ENCODE results near the gene SZRD1.
A peak's percentile ranks its signal among the peaks of the same experiment; 100 is the strongest.

Gene SZRD1

DNA sequence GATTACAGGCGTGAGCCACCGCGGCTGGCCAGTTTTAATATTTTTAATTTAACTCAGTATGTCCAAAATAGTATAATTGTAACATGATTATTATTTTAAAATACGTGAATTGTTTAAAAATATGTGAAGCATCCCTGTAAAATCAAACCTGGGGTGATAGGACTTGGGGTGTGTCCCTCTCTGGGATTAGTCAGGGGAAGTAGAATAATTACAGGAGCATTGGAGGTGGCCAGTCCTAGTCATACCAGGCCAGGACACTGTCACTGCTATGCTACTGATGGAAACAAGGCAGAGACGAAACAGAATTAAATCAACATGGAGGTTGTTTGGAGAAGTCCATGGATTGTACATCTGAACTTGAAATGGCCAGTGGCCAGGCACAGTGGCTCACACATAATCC, 16.8 kb downstream of the SZRD1 start:
- H3K27ac ChIP-seq (ENCODE audit: low read length) = no peak overlapping the region
- H3K36me3 ChIP-seq (replicated peaks; ENCODE audit: low read depth, low read length) = peaks cover 5% of the 10 kb centered on the region
- H3K9ac ChIP-seq (ENCODE audit: low read length) = no peak overlapping the region
- H3K9me3 ChIP-seq (ENCODE audit: insufficient read depth, low read length) = no peaks in the 10 kb centered on the region
- H3K4me1 ChIP-seq (ENCODE audit: low read length) = peaks cover 40% of the 10 kb centered on the region
- no peak overlapping the region for H3K4me3 ChIP-seq (ENCODE audit: low read length)
- H3K4me2 ChIP-seq (ENCODE audit: low read length) = no peak overlapping the region
- H3K79me2 ChIP-seq (ENCODE audit: low read length) = peaks cover 93% of the 10 kb centered on the region
- peaks cover 30% of the 10 kb centered on the region for H4K20me1 ChIP-seq (ENCODE audit: insufficient read depth, low read length)
- no peaks in the 10 kb centered on the region for H3K27me3 ChIP-seq (ENCODE audit: low read depth, low read length)
- TF ChIP-seq, protein P1, sequence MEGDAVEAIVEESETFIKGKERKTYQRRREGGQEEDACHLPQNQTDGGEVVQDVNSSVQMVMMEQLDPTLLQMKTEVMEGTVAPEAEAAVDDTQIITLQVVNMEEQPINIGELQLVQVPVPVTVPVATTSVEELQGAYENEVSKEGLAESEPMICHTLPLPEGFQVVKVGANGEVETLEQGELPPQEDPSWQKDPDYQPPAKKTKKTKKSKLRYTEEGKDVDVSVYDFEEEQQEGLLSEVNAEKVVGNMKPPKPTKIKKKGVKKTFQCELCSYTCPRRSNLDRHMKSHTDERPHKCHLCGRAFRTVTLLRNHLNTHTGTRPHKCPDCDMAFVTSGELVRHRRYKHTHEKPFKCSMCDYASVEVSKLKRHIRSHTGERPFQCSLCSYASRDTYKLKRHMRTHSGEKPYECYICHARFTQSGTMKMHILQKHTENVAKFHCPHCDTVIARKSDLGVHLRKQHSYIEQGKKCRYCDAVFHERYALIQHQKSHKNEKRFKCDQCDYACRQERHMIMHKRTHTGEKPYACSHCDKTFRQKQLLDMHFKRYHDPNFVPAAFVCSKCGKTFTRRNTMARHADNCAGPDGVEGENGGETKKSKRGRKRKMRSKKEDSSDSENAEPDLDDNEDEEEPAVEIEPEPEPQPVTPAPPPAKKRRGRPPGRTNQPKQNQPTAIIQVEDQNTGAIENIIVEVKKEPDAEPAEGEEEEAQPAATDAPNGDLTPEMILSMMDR (IDR thresholded peaks at IDR 0.05; ENCODE audit: low read depth, low read length) = no peak
- no peak for TF ChIP-seq EZH2phosphoT487 (IDR thresholded peaks at IDR 0.05; ENCODE audit: low read depth)
- H2AFZ ChIP-seq (ENCODE audit: low read depth, low read length) = no peak overlapping the region

DNA sequence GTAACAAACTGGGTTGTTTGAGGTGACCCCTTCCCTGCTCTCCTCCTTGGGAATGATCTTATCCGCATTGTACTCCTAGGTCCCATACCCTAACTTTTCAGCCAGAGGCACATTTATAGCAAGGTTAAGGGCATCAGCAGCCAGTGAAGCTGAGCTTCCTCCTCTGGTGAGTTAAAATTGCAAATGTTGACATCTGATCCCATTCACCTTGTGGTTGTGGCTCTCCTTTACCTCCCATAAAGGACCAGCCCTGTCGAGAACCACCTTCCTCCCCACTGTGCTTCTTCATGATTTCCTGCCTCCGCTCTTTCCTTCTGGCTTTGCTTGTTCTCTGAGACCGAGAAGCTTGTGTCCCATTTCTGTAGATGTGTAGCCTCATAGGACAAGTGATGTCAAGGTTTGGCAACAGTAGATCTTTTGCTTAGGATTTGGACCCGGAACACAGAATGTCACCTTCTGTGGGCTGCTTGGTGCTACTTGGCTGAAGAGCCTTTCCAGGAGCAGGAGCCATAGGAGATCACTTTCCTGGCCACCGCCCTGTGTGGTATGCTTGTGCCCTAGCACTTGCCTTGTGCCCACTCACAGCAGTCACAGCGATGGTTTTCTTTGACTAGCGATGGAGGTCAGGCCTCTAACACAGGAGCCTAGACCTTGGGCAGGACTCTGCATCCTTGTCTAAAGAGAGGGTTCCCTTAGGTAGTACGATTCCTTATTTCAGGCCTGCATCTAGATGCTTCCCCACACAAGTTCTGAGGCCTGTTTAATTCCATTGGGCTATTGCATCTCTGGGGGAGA, 18.8 kb downstream of the SZRD1 start:
- peak overlapping the region; percentile 99 for H3K27ac ChIP-seq (ENCODE audit: low read length)

DNA sequence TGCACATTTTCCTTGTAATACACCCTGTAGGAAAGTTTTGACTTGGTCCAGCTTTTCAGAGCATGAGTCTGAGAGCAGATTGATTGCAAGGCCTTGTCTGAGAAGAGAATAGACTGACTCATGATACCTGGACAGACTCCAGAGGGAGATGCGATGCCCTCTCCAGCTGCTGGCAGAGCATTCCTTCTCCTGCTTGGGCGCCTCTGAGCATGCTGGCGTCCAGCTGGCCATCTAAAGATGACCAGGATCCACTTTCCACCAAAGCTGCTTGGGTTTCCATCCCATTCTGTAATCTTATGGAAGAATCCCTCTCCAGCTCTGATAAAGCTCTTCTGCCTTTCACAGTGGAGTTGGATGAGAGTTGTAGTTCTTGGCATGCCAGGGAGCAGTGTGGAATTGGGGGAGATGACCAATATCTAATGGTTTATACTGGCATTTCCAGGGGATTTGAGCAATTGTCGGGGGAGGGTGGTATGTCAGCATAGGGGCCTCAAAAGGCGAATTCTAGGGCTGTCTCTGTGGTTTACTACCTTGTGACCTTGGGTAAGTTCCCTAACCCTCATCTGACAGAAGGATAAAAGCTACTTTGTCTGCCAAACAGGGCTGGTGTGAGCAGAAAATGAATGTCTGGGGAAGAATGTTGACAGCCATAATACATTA, 19.5 kb downstream of the SZRD1 start:
- Histone ChIP-seq H3K4me1 (ENCODE audit: low read length) (peaks cover 41% of the 10 kb centered on the region), H4K20me1 (ENCODE audit: insufficient read depth, low read length) (peaks cover 36% of the 10 kb centered on the region), H2AFZ (ENCODE audit: low read depth, low read length) (no peak overlapping the region), H3K79me2 (ENCODE audit: low read length) (peaks cover 89% of the 10 kb centered on the region), H3K27me3 (ENCODE audit: low read depth, low read length) (no peaks in the 10 kb centered on the region), H3K27ac (ENCODE audit: low read length) (peak overlapping the region; percentile 99), H3K9ac (ENCODE audit: low read length) (peak overlapping the region; percentile 72), H3K4me2 (ENCODE audit: low read length) (peak overlapping the region; percentile 84), H3K36me3 (replicated peaks; ENCODE audit: low read depth, low read length) (peaks cover 5% of the 10 kb centered on the region), H3K9me3 (ENCODE audit: insufficient read depth, low read length) (no peaks in the 10 kb centered on the region), H3K4me3 (ENCODE audit: low read length) (peak overlapping the region; percentile 68)
- no peak for TF ChIP-seq EZH2phosphoT487 (IDR thresholded peaks at IDR 0.05; ENCODE audit: low read depth)
- TF ChIP-seq, protein P1 (IDR thresholded peaks at IDR 0.05; ENCODE audit: low read depth, low read length) = no peak

More for the DNA sequence above, 18.8 kb downstream of the SZRD1 start:
- no peak overlapping the region for H2AFZ ChIP-seq (ENCODE audit: low read depth, low read length)
- no peaks in the 10 kb centered on the region for H3K9me3 ChIP-seq (ENCODE audit: insufficient read depth, low read length)
- peaks cover 5% of the 10 kb centered on the region for H3K36me3 ChIP-seq (replicated peaks; ENCODE audit: low read depth, low read length)
- peak overlapping the region; percentile 84 for H3K4me2 ChIP-seq (ENCODE audit: low read length)
- peak overlapping the region; percentile 68 for H3K4me3 ChIP-seq (ENCODE audit: low read length)
- H3K79me2 ChIP-seq (ENCODE audit: low read length) = peaks cover 89% of the 10 kb centered on the region
- H4K20me1 ChIP-seq (ENCODE audit: insufficient read depth, low read length) = peaks cover 33% of the 10 kb centered on the region
- peak overlapping the region; percentile 72 for H3K9ac ChIP-seq (ENCODE audit: low read length)
- H3K4me1 ChIP-seq (ENCODE audit: low read length) = peaks cover 41% of the 10 kb centered on the region
- no peak for TF ChIP-seq EZH2phosphoT487 (IDR thresholded peaks at IDR 0.05; ENCODE audit: low read depth)
- TF ChIP-seq, protein P1 (IDR thresholded peaks at IDR 0.05; ENCODE audit: low read depth, low read length) = no peak
- H3K27me3 ChIP-seq (ENCODE audit: low read depth, low read length) = no peaks in the 10 kb centered on the region

Measured in OCI-LY3 (cell line).